NCI-H1694 treated with DMSO at 0.1 percent for 48 hours (cell line): ENCODE data around the gene KRTAP9-8.
"Not testable (repeated sequence)": the region's sequence is repeated elsewhere in the genome, so short reads cannot be mapped to it uniquely, and the experiment has no call there.

Source experiments
- DNase-seq: peaks from one replicate; lab custom pipeline; 2025; lab: John Stamatoyannopoulos, UW

Gene KRTAP9-8

GRCh38 chr17:41237949-41238437, at the start of gene KRTAP9-8:
KRTAP9-8 (plus strand) TSS chr17:41237999; CDS start chr17:41238052, 53 bp downstream.
- DNase-seq: not testable (repeated sequence)

- DNase-seq: not testable (repeated sequence)
Measured at GRCh38 chr17:41189837-41190318, 47.9 kb upstream of the KRTAP9-8 start, which contains the start of gene KRTAP9-1. KRTAP9-1 (plus strand) TSS chr17:41189887; CDS start chr17:41189887, 0 bp downstream.

GRCh38 chr17:41190328-41190727, 47.5 kb upstream of the KRTAP9-8 start:
- DNase-seq: no peak

- DNase-seq: no peak
Measured at GRCh38 chr17:41196068-41196467, 41.7 kb upstream of the KRTAP9-8 start.

- DNase-seq: no peak
Measured at GRCh38 chr17:41199421-41200078, 38.2 kb upstream of the KRTAP9-8 start.

GRCh38 chr17:41211845-41212466, 25.8 kb upstream of the KRTAP9-8 start:
- DNase-seq: no peak

GRCh38 chr17:41212524-41213169, 25.2 kb upstream of the KRTAP9-8 start:
- DNase-seq: no peak

- no peak for DNase-seq
Measured at GRCh38 chr17:41215681-41216080, 22.1 kb upstream of the KRTAP9-8 start.

GRCh38 chr17:41223821-41224220, 14.0 kb upstream of the KRTAP9-8 start:
- DNase-seq: no peak

GRCh38 chr17:41226051-41226450, 11.7 kb upstream of the KRTAP9-8 start:
- no peak for DNase-seq

- DNase-seq: not testable (repeated sequence)
Measured at GRCh38 chr17:41226598-41227095, 11.2 kb upstream of the KRTAP9-8 start, which contains the start of gene KRTAP9-2. KRTAP9-2 (plus strand) TSS chr17:41226648; CDS start chr17:41226655, 7 bp downstream.

- DNase-seq: no peak
Measured at GRCh38 chr17:41230094-41230493, 7.7 kb upstream of the KRTAP9-8 start.

GRCh38 chr17:41231731-41232130, 6.1 kb upstream of the KRTAP9-8 start:
- DNase-seq: no peak

GRCh38 chr17:41232399-41233105, 5.2 kb upstream of the KRTAP9-8 start, which contains the start of gene KRTAP9-3:
KRTAP9-3 (plus strand) TSS chr17:41232449; CDS start chr17:41232502, 53 bp downstream.
- DNase-seq: not testable (repeated sequence)

- DNase-seq: not testable (repeated sequence)
Measured at GRCh38 chr17:41237116-41237515, 683 bp upstream of the KRTAP9-8 start.

- DNase-seq: not testable (repeated sequence)
Measured at GRCh38 chr17:41246995-41247787, 9.4 kb downstream of the KRTAP9-8 start.

- DNase-seq: not testable (repeated sequence)
Measured at GRCh38 chr17:41249637-41250240, 11.9 kb downstream of the KRTAP9-8 start, which contains the start of gene KRTAP9-4. KRTAP9-4 (plus strand) TSS chr17:41249687; CDS start chr17:41249721, 34 bp downstream.

GRCh38 chr17:41251261-41251660, 13.5 kb downstream of the KRTAP9-8 start:
- DNase-seq: no peak

- no peak for DNase-seq
Measured at GRCh38 chr17:41254861-41255260, 17.1 kb downstream of the KRTAP9-8 start.
